ENCODE measurements around the gene ABRACL. TPM values are rescaled to one million over a fixed set of nuclear protein-coding genes. Genes with fewer than 3 reads are reported as not detected.
"Not testable (repeated sequence)": the region's sequence is repeated elsewhere in the genome, so short reads cannot be mapped to it uniquely, and the experiment has no call there.

The ABRACL gene
- total and polyA plus RNA-seq, 9 donors, result 1.7 to 23.5 (median 7.0) TPM

DNA sequence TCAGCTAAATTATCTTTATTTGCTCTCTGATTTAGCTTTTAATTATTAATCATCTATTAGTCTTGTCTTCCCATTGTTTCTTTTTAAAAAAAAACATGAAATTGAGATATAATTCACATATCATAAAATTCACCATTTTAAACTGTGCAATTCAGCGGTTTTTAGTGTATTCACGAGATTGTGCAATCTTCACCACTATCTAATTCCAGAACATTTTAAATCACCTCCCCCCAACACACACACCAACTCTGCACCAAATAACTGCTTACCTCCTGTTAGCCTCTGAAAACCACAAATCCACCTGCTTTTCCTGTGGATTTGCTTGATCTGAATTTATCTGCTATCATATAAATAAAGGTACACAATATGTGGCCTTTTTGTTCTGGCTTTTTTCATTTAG is 8.8 kb upstream of the ABRACL start:
- H3K4me3 ChIP-seq, result no peak overlapping the region
- H3K9me3 ChIP-seq, result no peaks in the 10 kb centered on the region
- DNase-seq, result no peak
- no peaks in the 10 kb centered on the region for H3K27me3 ChIP-seq
- intact Hi-C loops (cut with DNase I), result loop anchor here in 1 of 4 donors (10.0 kb wide), 1 partner anchor 75 kb away; no protein-coding TSS in a partner anchor
- no peak overlapping the region for H3K27ac ChIP-seq
- peaks cover 5% of the 10 kb centered on the region for H3K4me1 ChIP-seq (ENCODE audit: insufficient read depth)
- TF ChIP-seq POLR2A (IDR thresholded peaks at IDR 0.05) (no peak), EP300 (IDR thresholded peaks at IDR 0.05) (no peak)
- TF ChIP-seq, protein P1, sequence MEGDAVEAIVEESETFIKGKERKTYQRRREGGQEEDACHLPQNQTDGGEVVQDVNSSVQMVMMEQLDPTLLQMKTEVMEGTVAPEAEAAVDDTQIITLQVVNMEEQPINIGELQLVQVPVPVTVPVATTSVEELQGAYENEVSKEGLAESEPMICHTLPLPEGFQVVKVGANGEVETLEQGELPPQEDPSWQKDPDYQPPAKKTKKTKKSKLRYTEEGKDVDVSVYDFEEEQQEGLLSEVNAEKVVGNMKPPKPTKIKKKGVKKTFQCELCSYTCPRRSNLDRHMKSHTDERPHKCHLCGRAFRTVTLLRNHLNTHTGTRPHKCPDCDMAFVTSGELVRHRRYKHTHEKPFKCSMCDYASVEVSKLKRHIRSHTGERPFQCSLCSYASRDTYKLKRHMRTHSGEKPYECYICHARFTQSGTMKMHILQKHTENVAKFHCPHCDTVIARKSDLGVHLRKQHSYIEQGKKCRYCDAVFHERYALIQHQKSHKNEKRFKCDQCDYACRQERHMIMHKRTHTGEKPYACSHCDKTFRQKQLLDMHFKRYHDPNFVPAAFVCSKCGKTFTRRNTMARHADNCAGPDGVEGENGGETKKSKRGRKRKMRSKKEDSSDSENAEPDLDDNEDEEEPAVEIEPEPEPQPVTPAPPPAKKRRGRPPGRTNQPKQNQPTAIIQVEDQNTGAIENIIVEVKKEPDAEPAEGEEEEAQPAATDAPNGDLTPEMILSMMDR (IDR thresholded peaks at IDR 0.05), result no peak
- H3K36me3 ChIP-seq, result no peaks in the 10 kb centered on the region
- WGBS, 3 donors, result 92 to 94% (median 94%) methylated on average over 2 of the region's 2 CpGs

DNA sequence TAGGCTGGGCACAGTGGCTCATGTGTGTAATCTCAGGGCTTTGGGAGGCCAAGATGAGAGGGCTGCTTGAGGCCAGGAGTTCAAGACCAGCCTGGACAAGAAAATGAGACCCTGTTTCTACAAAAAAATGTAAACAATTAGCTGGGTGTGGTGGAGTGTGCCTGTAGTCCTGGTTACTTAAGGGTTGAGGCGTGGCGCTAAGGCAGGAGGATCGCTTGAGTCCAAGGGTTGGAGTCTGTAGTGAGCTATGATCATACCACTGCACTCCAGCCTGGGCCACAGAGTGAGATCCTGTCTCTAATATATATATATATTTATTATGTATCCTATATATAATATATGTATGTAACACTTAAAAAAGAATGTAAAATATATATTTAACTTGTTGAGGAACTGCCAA is 7.9 kb upstream of the ABRACL start:
- Histone ChIP-seq H3K9me3 (no peaks in the 10 kb centered on the region), H3K36me3 (no peaks in the 10 kb centered on the region), H3K27me3 (no peaks in the 10 kb centered on the region), H3K27ac (no peak overlapping the region), H3K4me1 (ENCODE audit: insufficient read depth) (peaks cover 4% of the 10 kb centered on the region), H3K4me3 (no peak overlapping the region)
- TF ChIP-seq POLR2A (IDR thresholded peaks at IDR 0.05), result no peak
- TF ChIP-seq, protein P1 (IDR thresholded peaks at IDR 0.05), result no peak
- no peak for TF ChIP-seq EP300 (IDR thresholded peaks at IDR 0.05)
- intact Hi-C loops (cut with DNase I), result loop anchor here in 1 of 4 donors (10.0 kb wide), 1 partner anchor 76 kb away; no protein-coding TSS in a partner anchor
- 92 to 97% (median 95%) methylated on average over 3 of the region's 3 CpGs for WGBS, 3 donors
- no peak for DNase-seq

DNA sequence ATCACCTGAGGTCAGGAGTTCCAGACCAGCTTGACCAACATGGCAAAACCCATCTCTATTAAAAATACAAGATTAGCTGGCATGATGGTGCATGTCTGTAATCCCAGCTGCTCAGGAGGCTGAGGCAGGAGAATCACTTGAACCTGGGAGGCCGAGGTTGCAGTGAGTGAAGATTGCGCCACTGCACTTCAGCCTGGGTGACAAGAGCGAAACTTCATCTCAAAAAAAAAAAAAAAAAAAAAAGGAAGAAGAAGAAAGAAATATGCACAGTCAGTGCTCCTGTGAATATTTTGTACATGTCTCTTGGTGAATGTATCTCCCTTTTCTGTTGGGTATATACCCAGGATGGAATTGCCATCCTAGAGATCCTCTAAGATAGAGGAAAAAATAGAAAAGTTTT is 3.1 kb upstream of the ABRACL start:
- DNase-seq; H3K4me3 ChIP-seq; H3K27ac ChIP-seq; H3K4me1 ChIP-seq (ENCODE audit: insufficient read depth); H3K36me3 ChIP-seq; H3K27me3 ChIP-seq; H3K9me3 ChIP-seq: not testable (repeated sequence)
- intact Hi-C loops (cut with DNase I), result loop anchor here in 1 of 4 donors (10.0 kb wide), 1 partner anchor 81 kb away; no protein-coding TSS in a partner anchor
- WGBS, 3 donors, result 90 to 93% (median 92%) methylated on average over 3 of the region's 3 CpGs

DNA sequence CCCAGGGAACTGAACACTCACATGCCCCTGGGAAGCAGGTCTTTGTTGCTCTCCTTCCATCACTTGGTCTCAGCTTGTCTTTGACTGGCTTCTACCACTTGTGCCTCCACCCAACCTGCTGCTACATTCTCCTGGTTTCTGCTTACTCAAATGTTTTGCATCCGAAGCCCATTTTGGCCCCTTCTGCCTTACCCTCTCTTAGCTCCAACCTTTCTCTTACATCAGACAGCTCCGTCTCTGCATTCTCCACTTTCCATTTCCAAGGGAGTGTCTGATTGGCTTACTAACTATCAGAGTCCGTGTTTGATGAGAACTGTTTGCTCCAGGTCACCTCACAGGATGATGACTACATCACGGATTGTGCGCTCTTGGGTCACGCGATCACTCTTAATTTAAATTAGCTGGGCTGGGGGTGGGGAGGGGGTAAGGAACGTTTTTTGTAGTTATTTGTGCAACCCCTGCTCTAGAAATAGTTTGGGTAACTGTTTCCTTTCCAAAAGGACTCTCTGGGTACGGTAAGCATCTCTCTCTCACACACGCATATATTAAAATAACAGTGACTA is 844 bp upstream of the ABRACL start:
- DNase-seq, result no peak
- Histone ChIP-seq H3K4me3 (peak overlapping the region; percentile 90), H3K27ac (no peak overlapping the region), H3K36me3 (no peaks in the 10 kb centered on the region), H3K4me1 (ENCODE audit: insufficient read depth) (no peaks in the 10 kb centered on the region), H3K27me3 (no peaks in the 10 kb centered on the region), H3K9me3 (no peaks in the 10 kb centered on the region)
- WGBS, 3 donors, result 20 to 28% (median 25%) methylated on average over 10 of the region's 10 CpGs
- intact Hi-C loops (cut with DNase I), result loop anchor here in 1 of 4 donors (10.0 kb wide), 1 partner anchor 83 kb away; no protein-coding TSS in a partner anchor
- TF ChIP-seq EP300 (IDR thresholded peaks at IDR 0.05) (no peak), POLR2A (IDR thresholded peaks at IDR 0.05) (no peak)
- TF ChIP-seq, protein P1 (IDR thresholded peaks at IDR 0.05), result no peak

DNA sequence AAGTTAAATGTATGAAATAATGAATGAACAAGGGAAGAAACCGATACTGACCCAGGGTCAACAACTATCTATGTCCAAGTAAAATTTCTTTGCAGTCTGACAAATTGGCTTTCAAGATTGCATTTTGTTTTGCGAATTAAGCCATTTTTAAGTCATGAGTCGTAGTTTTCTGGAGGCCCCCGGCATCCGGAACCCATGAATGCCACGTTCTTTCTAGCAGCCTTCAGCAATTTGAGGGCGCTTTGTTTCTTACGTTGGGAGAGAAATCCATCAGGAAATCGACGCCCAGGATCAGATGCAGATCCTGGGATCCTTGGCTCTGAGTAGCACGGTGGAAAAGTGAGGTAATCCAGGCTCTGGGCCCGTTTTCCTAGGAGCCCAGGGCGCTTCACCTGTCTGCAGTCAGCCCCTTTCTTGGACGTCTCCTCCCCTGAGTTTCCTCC is 309 bp upstream of the ABRACL start:
- no peaks in the 10 kb centered on the region for H3K27me3 ChIP-seq
- no peaks in the 10 kb centered on the region for H3K4me1 ChIP-seq (ENCODE audit: insufficient read depth)
- TF ChIP-seq EP300 (IDR thresholded peaks at IDR 0.05) (no peak), POLR2A (IDR thresholded peaks at IDR 0.05) (no peak)
- TF ChIP-seq, protein P1 (IDR thresholded peaks at IDR 0.05), result no peak
- no peaks in the 10 kb centered on the region for H3K36me3 ChIP-seq
- H3K27ac ChIP-seq, result peak overlapping the region in 1 of 2 donors; percentile 27
- intact Hi-C loops (cut with DNase I), result loop anchor here in 1 of 4 donors (10.0 kb wide), 1 partner anchor 83 kb away; no protein-coding TSS in a partner anchor
- no peaks in the 10 kb centered on the region for H3K9me3 ChIP-seq
- WGBS, 3 donors, result 2 to 3% (median 2%) methylated on average over 14 of the region's 14 CpGs
- DNase-seq, result no peak
- peak overlapping the region; percentile 90 for H3K4me3 ChIP-seq

Data from ovary (tissue), 9 donors.